HK-2 (cell line): ENCODE measurements around the gene CALU.

Source experiments
- DNase-seq: peaks from one replicate; pipeline ENCODE4 v3.0.0-alpha.2; 2018; ENCODE audit not compliant: unreplicated experiment

CALU gene

DNA sequence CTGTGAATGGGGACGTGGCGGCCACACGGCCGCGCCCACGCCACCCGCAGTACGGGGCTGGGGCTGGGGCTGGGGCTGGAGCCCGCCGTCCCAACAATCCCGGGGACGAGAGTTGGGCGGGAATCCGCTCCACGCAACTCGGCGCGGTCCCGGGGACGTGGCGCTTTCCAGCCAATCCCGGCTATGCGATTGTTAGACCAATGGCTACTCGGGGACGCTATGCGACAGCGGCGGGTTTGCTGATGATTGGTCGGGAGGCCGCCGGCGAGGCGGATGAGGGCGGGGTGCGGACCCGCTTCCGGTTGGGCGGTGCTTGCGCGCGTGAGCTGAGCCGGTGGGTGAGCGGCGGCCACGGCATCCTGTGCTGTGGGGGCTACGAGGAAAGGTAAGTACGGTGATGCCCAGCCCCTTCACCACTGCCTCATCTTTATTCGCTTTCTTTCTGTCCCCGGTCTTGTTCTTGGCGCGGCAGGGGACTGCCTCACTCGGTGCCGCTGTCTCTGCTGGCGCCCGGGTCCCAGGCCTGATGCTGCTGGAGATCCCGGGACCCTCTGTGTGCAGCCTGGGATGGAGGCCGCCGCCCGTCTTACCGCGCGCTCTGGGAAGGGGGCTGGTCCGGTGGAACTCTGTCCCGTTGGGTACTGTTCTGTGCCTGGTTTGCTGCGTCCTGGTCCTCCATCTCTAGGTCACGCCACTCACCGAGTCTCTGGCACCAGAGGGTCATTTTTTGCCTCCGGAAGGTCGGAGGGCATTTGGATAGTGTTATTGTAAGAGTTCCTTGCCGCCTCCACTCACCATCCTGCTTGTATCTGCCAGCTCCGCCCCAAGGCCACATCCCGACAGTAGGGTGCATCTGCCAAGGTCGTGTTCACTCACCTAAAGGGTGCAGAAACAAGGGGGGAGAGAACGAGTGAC, at the start of gene CALU:
TSS of gene CALU (plus strand) at position 312 of the 915 bp plus-strand sequence. CDS start 9,225 bp downstream, outside the sequence.
- peak; percentile 98 for DNase-seq

DNA sequence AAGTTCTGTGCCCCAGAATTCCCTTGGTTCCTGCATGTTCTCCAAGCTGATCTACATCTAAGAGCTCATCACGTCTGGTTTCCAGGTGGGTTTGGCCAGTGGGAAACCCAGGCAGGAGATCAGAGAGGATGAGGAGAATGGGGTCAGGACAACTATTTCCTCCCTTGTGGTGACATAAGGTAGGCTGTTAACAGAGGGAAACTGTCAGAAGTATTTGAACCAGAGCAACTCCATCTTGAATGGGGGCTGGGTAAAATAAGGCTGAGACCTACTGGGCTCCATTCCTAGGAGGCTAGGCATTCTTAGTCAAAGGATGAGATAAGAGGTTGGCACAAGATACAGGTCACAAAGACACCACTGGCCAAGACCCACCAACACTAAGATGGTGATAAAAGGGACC, 47.9 kb upstream of the CALU start:
- DNase-seq, result no peak

- no peak for DNase-seq
These were observed 46.4 kb upstream of the CALU start for GRCh38 chr7:128692623-128693270.

DNA sequence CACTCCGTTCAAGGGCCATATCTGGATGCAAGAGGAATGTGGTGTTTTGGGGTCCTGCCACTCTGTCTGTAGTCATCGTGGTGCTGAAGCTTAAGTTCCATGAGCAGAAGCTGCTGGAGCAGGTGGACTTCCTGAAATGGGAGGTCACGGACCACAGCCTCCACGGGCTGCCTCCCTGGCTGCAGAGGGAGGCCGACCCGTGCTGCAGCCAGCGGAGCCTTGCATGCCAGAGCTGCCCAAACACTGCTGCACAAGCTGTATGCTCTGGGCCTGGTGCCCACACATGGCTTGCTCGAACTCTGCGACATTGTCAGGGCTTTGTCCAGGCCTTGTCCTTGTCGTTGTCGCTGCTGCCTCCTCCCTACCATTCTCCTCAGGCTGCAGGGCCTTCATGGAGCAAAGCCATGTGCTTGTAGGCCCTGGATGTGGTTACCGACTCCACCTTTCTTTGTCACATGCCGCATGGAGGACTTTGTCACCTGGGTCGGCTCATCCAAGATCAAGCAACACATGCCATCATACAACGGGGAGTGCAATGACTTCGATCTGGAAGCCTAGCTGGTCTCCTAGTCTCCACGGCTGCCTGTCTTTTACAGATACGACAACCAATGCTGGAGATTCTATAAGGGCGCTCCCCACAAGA, 45.7 kb upstream of the CALU start:
- DNase-seq, result no peak

DNA sequence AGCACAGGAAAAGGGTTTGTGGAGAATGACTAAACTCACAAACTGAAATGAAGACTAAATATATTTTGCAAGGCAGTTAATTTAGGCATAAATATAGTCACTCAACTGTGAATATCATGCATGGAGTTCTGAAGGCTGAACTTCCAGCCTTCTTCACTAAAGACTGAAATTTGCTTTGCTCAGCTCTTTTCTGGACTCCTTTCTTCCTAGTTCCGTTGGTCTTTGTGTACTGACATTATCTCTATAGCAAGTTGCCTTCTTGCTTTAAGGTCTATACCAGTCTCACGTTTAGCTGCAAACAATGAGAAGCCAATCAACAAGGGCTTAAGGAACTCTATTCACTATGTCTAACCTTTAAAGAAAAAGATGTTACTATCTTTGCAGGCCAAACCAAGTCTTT, 44.4 kb upstream of the CALU start:
- DNase-seq, result no peak

- no peak for DNase-seq
These were observed 41.8 kb upstream of the CALU start for GRCh38 chr7:128697302-128697905.

DNA sequence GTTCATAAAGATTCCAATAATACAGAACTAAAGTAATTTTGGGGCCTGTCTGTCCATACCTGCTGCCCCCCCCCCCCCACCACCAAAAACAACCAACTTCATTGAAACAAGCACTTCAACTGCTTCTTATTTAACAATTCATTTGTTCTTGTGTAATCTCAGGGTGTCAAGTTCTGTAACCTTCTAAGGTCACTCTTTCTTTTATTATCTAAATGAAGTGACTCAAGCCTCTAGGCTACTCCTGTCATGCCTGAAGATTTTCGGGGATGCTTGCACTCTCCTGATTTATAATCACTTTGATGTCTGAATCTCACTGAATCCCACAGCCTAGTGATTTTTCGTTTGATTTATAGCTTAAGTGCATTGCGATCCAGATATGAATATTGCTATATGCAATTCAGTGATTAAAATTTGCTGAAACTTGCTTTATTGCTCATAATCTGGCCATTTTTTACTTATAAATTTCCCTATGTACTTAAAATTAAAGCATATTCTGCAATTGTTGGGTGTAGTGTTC, 39.9 kb upstream of the CALU start:
- no peak for DNase-seq

- DNase-seq, result no peak
These were observed 39.3 kb upstream of the CALU start for GRCh38 chr7:128699895-128700294.

DNA sequence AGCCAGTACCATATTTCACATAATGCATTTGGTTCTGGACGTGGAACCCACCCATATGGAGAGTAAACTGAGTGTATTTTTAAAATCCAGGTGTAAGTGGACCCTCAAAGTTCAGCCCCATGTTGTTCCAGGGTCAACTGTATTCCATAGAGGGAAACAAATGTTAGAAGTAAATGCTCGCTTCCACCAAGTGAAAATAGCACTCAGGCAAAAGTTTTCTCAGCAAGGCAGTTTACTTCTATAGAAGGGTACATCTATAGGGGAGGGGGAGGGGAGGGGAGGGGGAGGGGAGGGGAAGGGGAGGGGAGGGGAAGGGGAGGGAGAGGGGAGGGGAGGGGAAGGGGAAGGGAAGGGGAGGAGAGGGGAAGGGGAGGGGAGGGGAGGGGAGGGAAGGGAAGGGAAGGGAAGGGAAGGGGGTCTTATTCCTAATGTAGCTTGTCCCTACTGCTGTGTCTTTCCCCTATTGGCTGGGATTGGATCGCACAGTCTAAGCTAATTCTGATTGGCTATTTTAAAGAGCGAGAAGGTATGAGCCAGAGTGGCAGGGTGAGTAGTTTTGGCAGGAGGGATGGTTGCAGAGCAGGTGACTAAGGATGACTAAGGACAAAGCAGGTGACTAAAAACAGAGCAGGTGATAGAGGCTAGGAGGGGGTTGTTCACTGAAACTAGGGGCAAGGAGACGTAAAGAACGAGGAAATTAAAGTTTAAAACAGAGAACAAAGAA, 37.9 kb upstream of the CALU start:
- no peak for DNase-seq

GRCh38 chr7:128703609-128704241, 35.4 kb upstream of the CALU start:
- DNase-seq, result no peak

DNA sequence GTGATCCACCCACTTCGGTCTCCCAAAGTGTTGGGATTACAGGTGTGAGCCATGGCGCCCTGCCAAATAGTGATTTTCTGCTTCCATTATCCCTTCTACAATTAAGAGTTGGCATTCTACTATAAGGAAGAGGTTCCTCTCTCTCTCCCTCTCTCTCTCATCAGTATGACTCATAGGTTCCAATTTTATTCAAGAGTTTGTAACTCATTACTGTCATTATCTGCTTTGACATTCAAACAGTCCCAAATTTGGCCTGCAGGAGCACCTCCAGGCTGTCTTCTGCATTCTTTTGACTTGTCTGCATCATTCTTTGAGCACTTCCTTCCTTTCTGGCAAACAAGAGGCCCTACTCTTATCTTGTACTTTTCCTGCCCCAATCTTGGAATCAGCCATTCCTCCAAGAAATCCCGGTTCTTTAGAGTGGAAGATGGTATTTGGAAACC, 33.2 kb upstream of the CALU start:
- no peak for DNase-seq

GRCh38 chr7:128707752-128708151, 31.4 kb upstream of the CALU start:
- DNase-seq, result no peak

GRCh38 chr7:128708235-128708634, 30.9 kb upstream of the CALU start:
- DNase-seq, result no peak

DNA sequence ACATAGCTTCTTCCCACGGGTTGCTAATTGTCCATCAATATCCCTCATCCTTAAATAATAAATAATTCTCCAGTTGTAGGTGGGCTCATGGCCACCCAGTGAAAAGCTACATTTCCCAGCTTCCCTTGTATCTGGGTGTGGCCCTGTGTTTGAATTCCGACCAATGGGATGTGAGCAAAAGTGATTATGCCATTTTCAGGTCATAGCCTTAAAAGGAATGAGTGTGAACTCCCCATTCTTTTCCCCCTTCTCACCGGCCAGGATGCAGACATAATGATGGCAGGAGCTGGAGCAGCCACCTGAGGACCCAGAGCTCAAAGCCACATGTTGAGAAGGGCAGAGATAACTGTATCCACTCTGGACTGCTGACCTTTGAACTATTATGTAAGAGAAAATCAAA, 30.3 kb upstream of the CALU start:
- no peak for DNase-seq

- DNase-seq, result no peak
These were observed 28.7 kb upstream of the CALU start for GRCh38 chr7:128710481-128710880.

DNA sequence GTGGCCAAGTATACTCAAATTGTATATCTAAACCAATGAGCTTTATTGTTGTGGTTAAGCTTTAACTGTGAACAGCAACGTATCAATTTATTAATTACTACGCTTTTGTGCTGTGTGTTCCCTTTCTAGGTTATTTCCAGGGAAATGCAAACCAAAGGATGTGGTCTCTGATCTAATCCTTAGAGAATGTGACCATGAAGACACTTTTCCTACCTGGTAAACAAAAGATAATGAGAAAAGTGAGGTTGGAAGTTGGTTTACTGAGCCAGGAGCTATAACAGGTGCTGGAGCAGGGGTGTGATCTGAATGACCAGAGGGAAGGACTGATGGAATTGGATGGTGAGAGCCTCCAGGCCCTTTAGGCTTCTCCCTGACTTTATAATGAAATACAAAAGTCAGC, 25.4 kb upstream of the CALU start:
- no peak for DNase-seq

DNA sequence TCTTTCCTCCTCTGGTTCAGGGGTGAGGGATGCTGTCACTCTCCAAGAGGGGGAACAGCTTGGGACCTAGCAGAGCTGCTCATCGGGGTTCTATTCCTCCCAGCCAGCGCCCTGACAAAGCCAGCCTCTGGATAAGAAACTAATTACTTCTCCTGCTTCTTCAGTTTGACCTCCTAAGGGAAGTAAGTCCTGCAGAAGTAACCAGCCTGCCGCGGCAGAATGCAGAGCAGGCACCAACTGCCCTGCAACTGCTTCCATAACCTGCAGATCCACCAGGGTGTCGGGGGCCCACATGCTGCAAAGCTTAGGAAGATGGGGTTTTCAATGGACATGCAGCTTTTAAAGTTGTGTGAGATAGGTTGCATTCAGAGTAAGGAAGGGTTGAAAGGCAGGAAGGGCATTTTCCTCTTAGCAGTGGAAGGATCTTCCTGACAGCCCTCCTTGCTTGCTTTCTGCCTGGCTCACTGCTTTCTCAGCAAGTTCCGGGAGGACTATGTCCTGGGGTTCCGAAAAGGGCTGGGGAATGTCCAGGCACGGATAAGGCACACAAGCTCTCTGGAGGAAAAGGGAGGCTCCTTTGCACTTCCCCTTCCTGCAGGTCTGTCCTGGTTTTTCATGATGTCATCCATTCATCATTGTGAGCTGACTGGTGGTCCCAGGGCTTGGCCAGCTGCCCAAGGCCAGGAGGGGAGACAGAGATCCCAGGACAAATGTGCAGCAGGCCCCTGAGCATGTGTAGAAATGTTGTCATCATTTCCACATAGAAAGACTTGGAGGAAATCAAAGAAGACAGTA, 24.3 kb upstream of the CALU start:
- no peak for DNase-seq

- DNase-seq, result no peak
These were observed 20.1 kb upstream of the CALU start for GRCh38 chr7:128718967-128719642.

- DNase-seq, result no peak
These were observed 17.8 kb upstream of the CALU start for GRCh38 chr7:128721376-128721775.
